GM18907 (cell line): ENCODE data around the gene RABL2A.
"Not testable (repeated sequence)": the region's sequence is repeated elsewhere in the genome, so short reads cannot be mapped to it uniquely, and the experiment has no call there.

Source experiments
- ATAC-seq: cut with Tn5 transposase; IDR thresholded peaks from one replicate; pipeline ENCODE4 v1.9.1; 2021; ENCODE audit warnings: mild to moderate bottlenecking, moderate library complexity; ENCODE audit not compliant: unreplicated experiment

Gene RABL2A

DNA sequence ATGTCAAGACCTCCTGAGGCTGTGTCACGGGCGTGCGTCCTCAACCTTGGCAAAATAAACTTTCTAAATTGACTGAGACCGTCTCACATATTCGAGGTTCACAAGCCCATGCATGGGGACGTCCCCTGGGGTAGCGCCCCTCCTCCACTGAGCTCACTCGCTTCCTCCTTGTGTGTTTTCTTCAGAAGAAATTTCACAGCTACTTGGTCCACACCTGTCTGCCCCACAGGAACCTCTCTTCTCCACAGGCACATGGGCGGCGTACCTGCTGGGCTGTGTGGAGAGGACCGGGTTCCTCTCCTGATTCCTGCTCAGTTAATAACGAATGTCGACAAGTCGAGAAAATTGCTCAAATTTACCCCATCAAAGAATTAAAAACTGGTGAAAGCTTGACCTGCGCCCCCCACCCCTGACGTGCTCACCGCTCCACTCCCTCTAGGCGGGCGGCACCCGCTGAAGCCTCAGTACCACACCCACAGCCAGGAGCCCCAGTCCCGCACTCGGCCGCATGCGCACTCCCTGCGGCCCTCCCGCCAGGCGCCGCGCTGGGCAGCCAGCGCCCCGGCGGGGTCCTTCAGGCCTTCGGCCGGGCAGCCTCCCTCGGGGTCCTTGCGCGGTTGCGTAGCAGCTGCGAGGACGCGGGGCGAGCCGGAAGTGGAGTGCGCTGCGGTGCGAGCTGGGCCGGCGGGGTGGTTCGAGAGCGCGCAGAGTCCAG is at the start of gene RABL2A:
TSS of gene RABL2A (plus strand) at position 651 of the 715 bp plus-strand sequence. CDS start 1,341 bp downstream, outside the sequence.
- peak; percentile 95 for ATAC-seq

- ATAC-seq, result not testable (repeated sequence)
Measured at GRCh38 chr2:113578508-113578907, 48.6 kb upstream of the RABL2A start.

DNA sequence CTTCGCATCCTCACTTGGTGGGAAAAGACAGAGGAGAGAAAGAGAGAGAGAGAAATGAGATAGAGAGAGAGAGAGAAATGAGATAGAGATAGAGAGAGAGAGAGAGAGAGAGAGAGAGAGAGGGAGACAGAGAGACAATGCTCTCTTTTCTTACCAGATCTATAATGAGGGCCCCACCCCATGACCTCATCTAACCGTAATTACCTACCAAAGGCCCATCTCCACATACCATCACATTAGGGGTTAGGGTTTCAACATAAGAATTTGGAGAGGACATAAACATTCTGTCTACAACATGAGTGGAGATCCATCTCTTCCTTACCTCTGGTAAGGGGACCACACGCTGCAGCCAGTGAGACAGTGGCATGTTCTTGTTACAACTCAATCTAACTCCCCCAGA is 44.6 kb upstream of the RABL2A start:
- ATAC-seq, result not testable (repeated sequence)

GRCh38 chr2:113583521-113584225 is 43.4 kb upstream of the RABL2A start:
- ATAC-seq, result not testable (repeated sequence)

GRCh38 chr2:113584311-113585092 is 42.6 kb upstream of the RABL2A start:
- not testable (repeated sequence) for ATAC-seq

DNA sequence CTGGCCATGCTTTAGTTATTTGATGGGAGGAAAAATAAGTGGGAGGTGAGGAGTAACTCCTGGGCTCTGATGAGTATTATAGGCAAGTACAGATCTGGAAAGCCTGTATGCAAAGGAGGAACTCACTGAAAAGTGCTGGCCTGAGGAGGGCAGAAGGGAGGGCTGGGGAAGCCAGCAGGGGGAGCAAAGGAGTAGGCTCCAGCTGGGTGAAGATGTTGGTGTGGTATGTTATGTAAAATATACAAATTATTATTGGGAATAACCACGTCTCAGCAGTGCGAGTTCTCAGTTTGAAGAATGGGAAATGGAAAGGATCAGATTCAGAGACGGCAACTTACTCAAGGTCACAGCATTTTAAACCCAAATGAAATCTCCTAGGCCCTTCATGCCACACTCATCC is 39.9 kb upstream of the RABL2A start:
- ATAC-seq, result not testable (repeated sequence)

DNA sequence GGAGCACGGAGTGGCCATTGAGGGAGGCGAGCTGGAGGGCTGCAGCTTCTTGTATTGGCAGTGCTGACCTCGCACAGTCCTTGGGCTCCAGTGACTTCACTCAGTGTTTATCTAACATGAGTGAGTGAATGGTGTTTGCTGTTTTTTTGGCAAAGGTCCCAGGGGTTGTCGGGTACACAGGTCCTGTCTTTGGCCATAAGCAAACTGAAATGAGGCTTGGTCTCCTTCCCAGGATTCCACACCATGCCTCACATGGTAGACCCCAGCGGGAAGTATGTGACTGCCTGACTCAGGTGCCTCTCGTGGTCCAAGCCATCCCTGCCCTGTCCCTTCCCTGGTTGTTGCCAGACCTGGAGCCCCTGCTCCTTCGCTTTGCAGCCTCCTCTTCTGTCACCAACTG is 37.5 kb upstream of the RABL2A start:
- ATAC-seq, result not testable (repeated sequence)

DNA sequence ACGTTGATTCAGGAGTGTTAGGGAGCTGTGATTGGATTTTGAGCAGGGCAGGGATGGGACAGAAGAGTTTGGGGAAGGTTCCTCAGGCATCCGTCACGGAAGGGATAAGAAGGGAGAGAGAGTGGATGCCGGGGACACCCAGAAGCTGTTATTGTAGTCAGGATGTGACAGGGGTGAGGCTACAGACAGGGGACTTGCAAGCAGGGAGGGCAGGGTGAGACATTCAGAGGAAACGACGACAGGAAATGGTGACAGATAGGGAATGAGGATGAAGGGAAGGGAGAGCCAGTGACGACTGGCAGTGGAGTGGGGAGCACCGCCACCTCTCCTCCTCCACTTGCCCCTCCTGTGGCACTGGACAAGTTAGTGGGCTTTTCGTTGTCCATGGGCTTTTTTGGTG is 35.1 kb upstream of the RABL2A start:
- not testable (repeated sequence) for ATAC-seq

DNA sequence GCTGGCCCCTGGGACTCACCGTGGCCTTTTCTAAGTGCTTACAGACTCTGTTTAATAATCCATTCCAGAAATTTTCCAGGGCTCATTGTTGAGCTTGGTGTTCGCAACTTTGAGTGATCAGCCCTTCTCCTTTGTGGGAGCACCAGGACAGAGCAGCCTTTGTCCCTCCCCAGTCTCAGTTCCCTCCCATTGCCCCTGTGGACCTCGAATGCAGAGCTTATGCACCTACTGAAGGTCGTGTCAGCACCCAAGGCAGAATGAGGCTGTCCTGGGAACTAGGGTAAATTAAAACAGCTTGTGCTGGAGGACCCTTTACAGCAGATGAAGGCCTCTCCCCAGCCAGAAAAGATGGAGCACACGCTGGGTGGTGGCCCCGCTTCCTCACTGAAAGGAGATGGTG is 33.8 kb upstream of the RABL2A start:
- not testable (repeated sequence) for ATAC-seq

DNA sequence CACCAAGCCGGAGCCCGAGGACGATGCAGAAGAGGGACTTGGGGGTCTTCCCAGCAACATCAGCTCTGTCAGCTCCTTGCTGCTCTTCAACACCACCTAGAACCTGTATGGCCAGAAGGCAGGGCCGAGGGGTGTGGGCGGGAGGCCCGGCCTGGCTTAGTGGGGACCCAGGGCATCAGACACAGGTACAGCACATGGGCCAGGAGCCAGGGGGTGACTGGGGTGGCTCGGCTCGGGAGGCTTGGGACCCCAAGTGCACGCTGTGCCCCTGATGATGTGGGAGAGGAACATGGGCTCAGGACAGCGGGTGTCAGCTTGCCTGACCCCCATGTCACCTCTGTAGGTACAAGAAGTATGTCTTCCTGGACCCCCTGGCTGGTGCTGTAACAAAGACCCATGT is 31.3 kb upstream of the RABL2A start:
- ATAC-seq, result not testable (repeated sequence)

GRCh38 chr2:113597164-113597563 is 29.9 kb upstream of the RABL2A start:
- ATAC-seq, result not testable (repeated sequence)

- not testable (repeated sequence) for ATAC-seq
Measured at GRCh38 chr2:113597572-113597971, 29.5 kb upstream of the RABL2A start.

DNA sequence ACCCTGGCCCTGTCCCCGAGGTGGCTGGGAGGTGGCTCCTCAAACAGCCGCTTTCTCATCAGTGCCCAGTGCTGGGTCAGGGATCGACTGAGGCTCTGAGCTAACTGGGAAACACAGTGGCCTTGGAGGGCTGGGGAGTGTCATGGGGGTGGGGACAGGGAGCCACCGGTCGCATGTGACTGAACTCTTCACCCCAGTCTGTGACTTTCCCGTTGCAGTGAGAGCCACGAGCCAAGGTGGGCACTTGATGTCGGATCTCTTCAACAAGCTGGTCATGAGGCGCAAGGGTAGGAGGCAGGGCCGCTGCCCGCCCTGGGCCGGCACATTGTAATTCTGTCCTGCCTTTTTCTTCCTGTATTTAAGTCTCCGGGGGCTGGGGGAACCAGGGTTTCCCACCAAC is 28.9 kb upstream of the RABL2A start:
- ATAC-seq, result not testable (repeated sequence)

GRCh38 chr2:113598738-113599137 is 28.3 kb upstream of the RABL2A start:
- not testable (repeated sequence) for ATAC-seq

GRCh38 chr2:113599208-113599607 is 27.9 kb upstream of the RABL2A start:
- not testable (repeated sequence) for ATAC-seq

- not testable (repeated sequence) for ATAC-seq
Measured at GRCh38 chr2:113602040-113602769, 24.9 kb upstream of the RABL2A start.

DNA sequence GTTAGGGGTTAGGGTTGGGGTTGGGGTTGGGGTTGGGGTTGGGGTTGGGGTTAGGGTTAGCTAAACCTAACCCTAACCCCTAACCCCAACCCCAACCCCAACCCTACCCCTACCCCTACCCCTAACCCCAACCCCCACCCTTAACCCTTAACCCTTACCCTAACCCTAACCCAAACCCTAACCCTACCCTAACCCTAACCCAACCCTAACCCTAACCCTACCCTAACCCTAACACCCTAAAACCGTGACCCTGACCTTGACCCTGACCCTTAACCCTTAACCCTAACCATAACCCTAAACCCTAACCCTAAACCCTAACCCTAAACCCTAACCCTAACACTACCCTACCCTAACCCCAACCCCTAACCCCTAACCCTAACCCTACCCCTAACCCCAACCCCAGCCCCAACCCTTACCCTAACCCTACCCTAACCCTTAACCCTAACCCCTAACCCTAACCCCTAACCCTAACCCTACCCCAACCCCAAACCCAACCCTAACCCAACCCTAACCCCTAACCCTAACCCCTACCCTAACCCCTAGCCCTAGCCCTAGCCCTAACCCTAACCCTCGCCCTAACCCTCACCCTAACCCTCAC is 24.1 kb upstream of the RABL2A start:
- no peak for ATAC-seq

- ATAC-seq, result peak; percentile 99
Measured at GRCh38 chr2:113603467-113604084, 23.5 kb upstream of the RABL2A start.

DNA sequence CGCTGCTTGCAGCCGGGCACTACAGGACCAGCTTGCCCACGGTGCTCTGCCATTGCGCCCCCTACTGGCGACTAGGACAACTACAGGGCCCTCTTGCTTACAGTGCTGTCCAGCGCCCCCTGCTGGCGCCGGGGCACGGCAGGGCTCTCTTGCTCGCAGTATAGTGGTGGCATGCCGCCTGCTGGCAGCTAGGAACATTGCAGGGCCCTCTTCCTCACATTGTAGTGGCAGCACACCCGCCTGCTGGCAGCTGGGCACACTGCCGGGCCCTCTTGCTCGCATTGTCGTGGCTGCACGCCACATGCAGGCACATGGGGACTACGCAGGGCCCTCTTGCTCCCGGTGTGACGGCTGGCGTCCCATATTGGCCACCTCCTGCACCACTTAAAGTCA is 23.0 kb upstream of the RABL2A start:
- not testable (repeated sequence) for ATAC-seq

- ATAC-seq, result not testable (repeated sequence)
Measured at GRCh38 chr2:113604661-113605060, 22.4 kb upstream of the RABL2A start.
